ENCODE measurements around the gene TBX10.
"Not testable (repeated sequence)": the region's sequence is repeated elsewhere in the genome, so short reads cannot be mapped to it uniquely, and the experiment has no call there.

The TBX10 gene

GRCh38 chr11:67597458-67597857, 42.1 kb downstream of the TBX10 start:
- DNase-seq, result not testable (repeated sequence)

DNA sequence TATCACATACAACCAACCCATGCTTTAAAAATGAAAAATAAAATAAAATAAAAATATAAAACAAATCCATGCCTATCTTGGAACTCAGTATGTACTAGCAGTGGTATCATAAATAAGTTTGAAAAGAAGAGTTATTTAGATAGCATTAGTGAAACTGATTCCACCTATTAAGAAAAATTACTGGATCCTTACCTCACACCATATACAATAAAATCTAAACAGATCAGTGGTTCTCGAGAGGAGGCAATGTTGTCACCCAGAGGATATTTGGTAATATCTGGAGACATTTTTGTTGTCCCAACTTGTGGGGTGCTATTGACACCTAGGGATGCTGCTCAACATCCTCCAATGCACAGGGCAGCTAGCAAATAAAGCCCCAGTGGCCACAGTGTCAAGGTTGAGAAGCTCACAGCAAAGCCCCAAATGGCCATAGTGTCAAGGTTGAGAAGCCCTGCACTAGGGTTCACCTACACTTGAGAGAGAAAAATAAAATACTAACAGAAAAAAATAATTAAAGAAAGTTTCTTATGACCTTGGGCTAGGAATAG, 42.7 kb downstream of the TBX10 start:
- DNase-seq, result no peak

DNA sequence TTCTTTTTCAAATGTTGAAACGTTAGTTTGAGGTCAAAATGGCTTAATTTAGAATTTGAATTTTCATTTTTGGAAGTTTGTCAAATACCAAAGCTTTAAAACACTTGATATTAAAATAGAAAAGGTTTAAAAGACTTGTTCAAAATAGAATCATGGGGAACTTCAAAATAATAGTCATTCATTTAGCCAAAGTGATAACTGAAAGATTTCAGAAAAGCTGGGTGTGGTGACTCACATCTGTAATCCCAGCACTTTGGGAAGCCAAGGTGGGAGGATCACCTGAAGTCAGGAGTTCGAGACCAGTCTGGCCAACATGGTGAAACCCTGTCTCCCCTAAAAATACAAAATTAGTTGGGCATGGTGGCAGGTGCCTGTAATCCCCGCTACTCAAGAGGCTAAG, 45.1 kb downstream of the TBX10 start:
- no peak for DNase-seq

DNA sequence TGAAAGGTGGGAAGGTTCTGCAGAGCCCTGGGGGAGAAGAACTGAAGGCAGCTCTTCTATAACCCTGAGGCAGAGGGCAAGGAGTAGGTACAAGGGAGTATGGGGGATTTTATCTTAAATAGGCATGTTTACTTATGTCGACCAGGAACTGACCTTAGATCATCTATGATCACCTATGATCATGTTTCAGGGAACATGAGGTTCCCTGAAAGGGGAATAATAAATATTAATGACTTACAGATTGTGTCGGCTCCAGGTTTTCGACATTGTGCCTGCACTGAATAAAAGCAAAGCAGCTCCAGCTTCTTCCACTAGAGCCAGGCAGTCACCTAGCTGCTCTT, 46.0 kb downstream of the TBX10 start:
- no peak for DNase-seq

DNA sequence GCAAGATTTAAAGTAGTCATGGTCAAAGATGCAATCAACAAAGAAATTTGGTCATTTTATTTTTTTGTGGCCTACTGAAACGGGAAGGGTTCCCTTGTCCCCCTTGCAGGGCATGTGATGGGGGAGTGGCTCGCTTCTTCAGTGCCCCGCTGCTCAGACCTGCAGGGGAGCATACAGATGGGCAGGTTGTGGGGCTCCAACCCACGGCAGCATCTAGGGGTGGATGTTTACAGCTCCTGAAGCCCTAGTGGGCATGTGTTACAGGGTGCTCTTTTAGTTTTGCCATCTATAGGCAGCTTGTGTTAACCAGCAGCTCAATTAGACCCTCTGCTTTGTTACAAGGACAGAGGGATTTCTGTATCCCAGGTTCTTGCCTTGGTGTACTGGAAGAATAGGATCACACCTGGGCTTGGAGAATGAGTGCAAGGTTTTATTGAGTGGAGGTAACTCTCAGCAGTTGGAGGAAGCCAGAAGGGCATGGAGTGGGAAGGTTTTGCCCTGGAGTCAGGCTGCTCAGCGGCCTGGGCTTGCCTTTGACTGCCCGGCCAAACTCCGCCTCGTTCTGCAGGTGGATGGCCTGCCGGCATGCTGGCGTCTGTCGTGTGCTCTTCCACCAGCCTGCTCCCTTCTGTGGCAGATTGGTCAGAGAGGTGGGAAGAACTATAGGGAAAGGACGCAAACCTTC, 46.5 kb downstream of the TBX10 start:
- no peak for DNase-seq

DNA sequence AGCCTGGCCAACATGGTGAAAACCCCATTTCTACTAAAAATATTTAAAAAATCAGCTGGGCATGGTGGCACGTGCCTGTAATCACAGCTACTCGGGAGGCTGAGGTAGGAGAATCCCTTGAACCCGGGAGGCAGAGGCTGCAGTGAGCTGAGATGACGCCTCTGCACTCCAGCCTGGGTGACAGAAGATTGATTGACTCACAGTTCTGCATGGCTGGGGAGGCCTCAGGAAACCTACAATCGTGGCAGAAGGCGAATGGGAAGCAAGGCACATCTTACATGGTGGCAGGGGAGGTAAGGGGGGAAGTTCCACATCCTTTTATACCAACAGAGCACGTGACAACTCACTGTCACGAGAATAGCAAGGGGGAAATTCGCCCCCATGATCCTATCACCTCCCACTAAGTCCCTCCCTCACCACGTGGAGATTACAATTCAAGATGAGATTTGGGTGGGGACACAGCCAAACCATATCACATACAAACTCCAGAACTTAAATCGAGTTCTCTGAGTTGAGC, 50.6 kb downstream of the TBX10 start:
- DNase-seq, result not testable (repeated sequence)

GRCh38 chr11:67588136-67588503, 51.4 kb downstream of the TBX10 start:
- DNase-seq, result no peak

GRCh38 chr11:67586568-67587250, 52.9 kb downstream of the TBX10 start:
- no peak for DNase-seq

GRCh38 chr11:67585911-67586310, 53.7 kb downstream of the TBX10 start:
- DNase-seq, result no peak

DNA sequence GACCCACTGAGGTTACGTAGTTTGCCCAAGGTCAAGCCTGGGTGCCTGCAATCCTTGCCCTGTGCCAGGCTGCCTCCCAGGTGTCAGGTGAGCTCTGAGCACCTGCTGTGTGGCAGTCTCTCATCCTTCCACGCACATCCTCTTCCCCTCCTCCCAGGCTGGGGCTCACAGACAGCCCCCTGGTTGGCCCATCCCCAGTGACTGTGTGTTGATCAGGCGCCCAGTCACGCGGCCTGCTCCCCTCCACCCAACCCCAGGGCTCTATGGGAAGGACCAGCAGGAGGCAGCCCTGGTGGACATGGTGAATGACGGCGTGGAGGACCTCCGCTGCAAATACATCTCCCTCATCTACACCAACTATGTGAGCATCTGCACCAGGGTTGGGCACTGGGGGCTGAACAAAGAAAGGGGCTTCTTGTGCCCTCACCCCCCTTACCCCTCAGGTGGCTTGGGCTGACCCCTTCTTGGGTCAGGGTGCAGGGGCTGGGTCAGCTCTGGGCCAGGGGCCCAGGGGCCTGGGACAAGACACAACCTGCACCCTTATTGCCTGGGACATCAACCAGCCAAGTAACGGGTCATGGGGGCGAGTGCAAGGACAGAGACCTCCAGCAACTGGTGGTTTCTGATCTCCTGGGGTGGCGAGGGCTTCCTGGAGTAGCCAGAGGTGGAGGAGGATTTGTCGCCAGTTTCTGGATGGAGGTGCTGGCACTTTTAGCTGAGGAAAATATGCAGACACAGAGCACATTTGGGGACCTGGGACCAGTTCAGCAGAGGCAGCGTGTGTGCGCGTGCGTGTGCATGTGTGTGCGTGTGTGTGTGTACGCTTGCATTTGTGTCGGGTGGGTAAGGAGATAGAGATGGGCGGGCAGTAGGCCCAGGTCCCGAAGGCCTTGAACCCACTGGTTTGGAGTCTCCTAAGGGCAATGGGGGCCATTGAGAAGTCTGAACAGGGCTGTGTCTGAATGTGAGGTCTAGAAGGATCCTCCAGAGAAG, 54.4 kb downstream of the TBX10 start:
- no peak for DNase-seq

GRCh38 chr11:67584205-67584880, 55.2 kb downstream of the TBX10 start:
- no peak for DNase-seq

DNA sequence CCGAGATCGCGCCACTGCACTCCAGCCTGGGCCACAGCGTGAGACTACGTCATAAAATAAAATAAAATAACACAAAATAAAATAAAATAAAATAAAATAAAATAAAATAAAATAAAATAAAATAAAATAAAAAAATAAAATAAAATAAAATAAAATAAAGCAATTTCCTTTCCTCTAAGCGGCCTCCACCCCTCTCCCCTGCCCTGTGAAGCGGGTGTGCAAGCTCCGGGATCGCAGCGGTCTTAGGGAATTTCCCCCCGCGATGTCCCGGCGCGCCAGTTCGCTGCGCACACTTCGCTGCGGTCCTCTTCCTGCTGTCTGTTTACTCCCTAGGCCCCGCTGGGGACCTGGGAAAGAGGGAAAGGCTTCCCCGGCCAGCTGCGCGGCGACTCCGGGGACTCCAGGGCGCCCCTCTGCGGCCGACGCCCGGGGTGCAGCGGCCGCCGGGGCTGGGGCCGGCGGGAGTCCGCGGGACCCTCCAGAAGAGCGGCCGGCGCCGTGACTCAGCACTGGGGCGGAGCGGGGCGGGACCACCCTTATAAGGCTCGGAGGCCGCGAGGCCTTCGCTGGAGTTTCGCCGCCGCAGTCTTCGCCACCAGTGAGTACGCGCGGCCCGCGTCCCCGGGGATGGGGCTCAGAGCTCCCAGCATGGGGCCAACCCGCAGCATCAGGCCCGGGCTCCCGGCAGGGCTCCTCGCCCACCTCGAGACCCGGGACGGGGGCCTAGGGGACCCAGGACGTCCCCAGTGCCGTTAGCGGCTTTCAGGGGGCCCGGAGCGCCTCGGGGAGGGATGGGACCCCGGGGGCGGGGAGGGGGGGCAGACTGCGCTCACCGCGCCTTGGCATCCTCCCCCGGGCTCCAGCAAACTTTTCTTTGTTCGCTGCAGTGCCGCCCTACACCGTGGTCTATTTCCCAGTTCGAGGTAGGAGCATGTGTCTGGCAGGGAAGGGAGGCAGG, 56.0 kb downstream of the TBX10 start, which contains the start of gene GSTP1:
GSTP1 (plus strand) TSS at position 566 of the 958 bp plus-strand sequence; CDS start at position 598, 32 bp downstream.
- no peak for DNase-seq

DNA sequence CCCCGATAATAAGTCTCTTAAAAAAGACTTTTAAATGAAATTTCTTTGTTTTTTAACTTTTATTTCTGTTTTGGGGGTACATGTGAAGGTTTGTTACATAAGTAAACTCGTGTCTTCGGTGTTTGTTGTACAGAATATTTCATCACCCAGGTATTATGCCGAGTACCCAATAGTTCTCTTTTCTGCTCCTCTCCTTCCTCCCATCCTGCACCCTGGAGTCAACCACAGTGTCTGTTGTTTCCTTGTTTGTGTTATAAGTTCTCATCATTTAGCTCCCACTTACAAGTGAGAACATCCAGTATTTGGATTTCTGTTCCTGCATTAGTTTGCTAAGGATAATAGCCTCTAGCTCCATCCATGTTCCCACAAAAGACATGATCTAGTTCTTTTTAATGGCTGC, 57.6 kb downstream of the TBX10 start:
- no peak for DNase-seq

DNA sequence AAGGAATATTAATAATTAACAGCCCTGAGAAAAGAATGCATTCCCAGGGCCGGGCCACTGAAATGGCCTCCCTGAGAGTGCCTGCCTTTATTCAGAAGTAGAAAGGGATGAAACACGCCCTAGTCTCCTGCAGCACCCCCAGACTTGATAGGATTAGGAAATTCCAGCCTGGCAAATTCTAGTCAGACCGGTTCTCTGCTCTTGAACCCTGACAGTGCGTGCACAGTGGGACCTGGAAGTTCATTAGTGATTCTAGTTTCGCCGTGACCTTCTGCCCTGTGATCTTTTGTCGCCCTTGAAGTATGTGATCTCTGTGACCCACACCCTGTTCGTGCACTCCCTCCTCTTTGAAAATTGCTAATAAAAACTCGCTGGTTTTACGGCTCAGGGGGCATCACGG, 58.1 kb downstream of the TBX10 start:
- DNase-seq, result no peak

All from NCI-H1694 treated with DMSO at 0.1 percent for 48 hours (cell line).